ENCODE measurements around the gene TGFB2.
"Not testable (repeated sequence)": the region's sequence is repeated elsewhere in the genome, so short reads cannot be mapped to it uniquely, and the experiment has no call there.

Gene TGFB2

GRCh38 chr1:218344814-218345672 is at the start of gene TGFB2:
Gene TGFB2, plus strand, starts transcription at chr1:218345336. Its CDS starts 1,366 bp downstream, at chr1:218346702.
- in situ Hi-C loops (cut with HindIII; ENCODE audit: low sequenced_read_pairs) = no loop called here

GRCh38 chr1:218296162-218296561 is 49.0 kb upstream of the TGFB2 start:
- in situ Hi-C loops (cut with HindIII; ENCODE audit: low sequenced_read_pairs) = no loop called here

GRCh38 chr1:218297461-218297860 is 47.7 kb upstream of the TGFB2 start:
- in situ Hi-C loops (cut with HindIII; ENCODE audit: low sequenced_read_pairs) = no loop called here

GRCh38 chr1:218297867-218298266 is 47.3 kb upstream of the TGFB2 start:
- in situ Hi-C loops (cut with HindIII; ENCODE audit: low sequenced_read_pairs) = no loop called here

GRCh38 chr1:218298398-218298797 is 46.7 kb upstream of the TGFB2 start:
- in situ Hi-C loops (cut with HindIII; ENCODE audit: low sequenced_read_pairs) = no loop called here

GRCh38 chr1:218299416-218299815 is 45.7 kb upstream of the TGFB2 start:
- in situ Hi-C loops (cut with HindIII; ENCODE audit: low sequenced_read_pairs) = no loop called here

- in situ Hi-C loops (cut with HindIII; ENCODE audit: low sequenced_read_pairs) = no loop called here
These were observed 43.9 kb upstream of the TGFB2 start for GRCh38 chr1:218301217-218301616.

- in situ Hi-C loops (cut with HindIII; ENCODE audit: low sequenced_read_pairs) = no loop called here
These were observed 43.0 kb upstream of the TGFB2 start for GRCh38 chr1:218302155-218302554.

- in situ Hi-C loops (cut with HindIII; ENCODE audit: low sequenced_read_pairs) = no loop called here
These were observed 41.8 kb upstream of the TGFB2 start for GRCh38 chr1:218303176-218303879.

GRCh38 chr1:218304281-218305039 is 40.7 kb upstream of the TGFB2 start:
- in situ Hi-C loops (cut with HindIII; ENCODE audit: low sequenced_read_pairs) = no loop called here

GRCh38 chr1:218305472-218306064 is 39.6 kb upstream of the TGFB2 start:
- in situ Hi-C loops (cut with HindIII; ENCODE audit: low sequenced_read_pairs) = no loop called here

- in situ Hi-C loops (cut with HindIII; ENCODE audit: low sequenced_read_pairs) = no loop called here
These were observed 32.6 kb upstream of the TGFB2 start for GRCh38 chr1:218312509-218312908.

GRCh38 chr1:218314316-218314715 is 30.8 kb upstream of the TGFB2 start:
- in situ Hi-C loops (cut with HindIII; ENCODE audit: low sequenced_read_pairs) = no loop called here

GRCh38 chr1:218315638-218316037 is 29.5 kb upstream of the TGFB2 start:
- in situ Hi-C loops (cut with HindIII; ENCODE audit: low sequenced_read_pairs) = no loop called here

- in situ Hi-C loops (cut with HindIII; ENCODE audit: low sequenced_read_pairs) = no loop called here
These were observed 28.1 kb upstream of the TGFB2 start for GRCh38 chr1:218317061-218317460.

GRCh38 chr1:218320182-218320581 is 25.0 kb upstream of the TGFB2 start:
- in situ Hi-C loops (cut with HindIII; ENCODE audit: low sequenced_read_pairs) = not testable (repeated sequence)

- in situ Hi-C loops (cut with HindIII; ENCODE audit: low sequenced_read_pairs) = no loop called here
These were observed 22.4 kb upstream of the TGFB2 start for GRCh38 chr1:218322762-218323161.

GRCh38 chr1:218323568-218324225 is 21.4 kb upstream of the TGFB2 start:
- in situ Hi-C loops (cut with HindIII; ENCODE audit: low sequenced_read_pairs) = no loop called here

- in situ Hi-C loops (cut with HindIII; ENCODE audit: low sequenced_read_pairs) = no loop called here
These were observed 20.9 kb upstream of the TGFB2 start for GRCh38 chr1:218324226-218324580.

GRCh38 chr1:218328769-218329168 is 16.4 kb upstream of the TGFB2 start:
- in situ Hi-C loops (cut with HindIII; ENCODE audit: low sequenced_read_pairs) = no loop called here

Data from DLD1 (cell line).